ENCODE results near the gene HRH4. TPM values are rescaled to one million over a fixed set of nuclear protein-coding genes. Genes with fewer than 3 reads are reported as not detected.

HRH4 gene
- total RNA-seq, 1 experiment from 2014 or later = not detected

DNA sequence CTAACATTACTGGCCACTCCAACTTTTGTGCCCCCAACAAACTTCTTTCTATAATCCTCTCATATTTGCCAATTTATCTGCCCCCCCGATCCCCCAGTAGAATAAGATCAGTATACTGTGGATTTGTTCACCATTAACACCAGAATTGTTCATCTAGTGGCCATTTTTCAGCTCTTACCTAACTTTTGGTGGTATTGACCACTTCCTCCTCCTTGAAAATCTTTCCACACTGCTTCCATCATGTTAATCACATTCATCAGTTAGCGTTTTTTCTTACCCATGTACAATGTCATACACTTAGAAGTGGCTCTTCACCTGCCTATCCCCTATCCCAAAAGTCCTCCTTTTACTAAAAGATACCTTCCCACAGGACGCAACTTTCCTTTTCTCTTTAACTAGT, 27.8 kb upstream of the HRH4 start:
- H2BK12ac ChIP-seq (ENCODE audit: insufficient read length, low read depth, low read length) = no peak overlapping the region
- H3K4me1 Mint-ChIP-seq = peaks cover 13 to 14% of the 10 kb centered on the region in 2 experiments
- H3K9me3 ChIP-seq (ENCODE audit: control insufficient read depth, low read depth, low read length) = no peaks in the 10 kb centered on the region
- TF ChIP-seq, protein P1, sequence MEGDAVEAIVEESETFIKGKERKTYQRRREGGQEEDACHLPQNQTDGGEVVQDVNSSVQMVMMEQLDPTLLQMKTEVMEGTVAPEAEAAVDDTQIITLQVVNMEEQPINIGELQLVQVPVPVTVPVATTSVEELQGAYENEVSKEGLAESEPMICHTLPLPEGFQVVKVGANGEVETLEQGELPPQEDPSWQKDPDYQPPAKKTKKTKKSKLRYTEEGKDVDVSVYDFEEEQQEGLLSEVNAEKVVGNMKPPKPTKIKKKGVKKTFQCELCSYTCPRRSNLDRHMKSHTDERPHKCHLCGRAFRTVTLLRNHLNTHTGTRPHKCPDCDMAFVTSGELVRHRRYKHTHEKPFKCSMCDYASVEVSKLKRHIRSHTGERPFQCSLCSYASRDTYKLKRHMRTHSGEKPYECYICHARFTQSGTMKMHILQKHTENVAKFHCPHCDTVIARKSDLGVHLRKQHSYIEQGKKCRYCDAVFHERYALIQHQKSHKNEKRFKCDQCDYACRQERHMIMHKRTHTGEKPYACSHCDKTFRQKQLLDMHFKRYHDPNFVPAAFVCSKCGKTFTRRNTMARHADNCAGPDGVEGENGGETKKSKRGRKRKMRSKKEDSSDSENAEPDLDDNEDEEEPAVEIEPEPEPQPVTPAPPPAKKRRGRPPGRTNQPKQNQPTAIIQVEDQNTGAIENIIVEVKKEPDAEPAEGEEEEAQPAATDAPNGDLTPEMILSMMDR (conservative IDR thresholded peaks at IDR 0.05) = no peak
- H3K4me2 ChIP-seq (ENCODE audit: insufficient read depth, insufficient read length, low read length) = no peak overlapping the region
- no peak for DNase-seq
- H3K4ac ChIP-seq (ENCODE audit: low read depth, low read length) = no peak overlapping the region
- no peak overlapping the region for H3K4me3 Mint-ChIP-seq
- H3T11ph ChIP-seq (ENCODE audit: low read length) = no peak overlapping the region
- WGBS (ENCODE audit: extremely low coverage, insufficient read length, low lambda C conversion rate) = no CpG with 5 or more reads among the region's 3 CpGs
- H3K27me3 ChIP-seq (ENCODE audit: insufficient read depth, low read length) = no peaks in the 10 kb centered on the region
- peaks cover 3% of the 10 kb centered on the region; the same call in 1 of the 2 replicates for H3K79me2 ChIP-seq (ENCODE audit: insufficient read depth, low read length)
- H3K23ac ChIP-seq (ENCODE audit: insufficient read length, low read depth, low read length) = no peak overlapping the region
- no peak overlapping the region for H2AK5ac ChIP-seq (ENCODE audit: insufficient read length, low read length)
- H2BK20ac ChIP-seq (ENCODE audit: low read depth, low read length, poor library complexity, severe bottlenecking) = no peak overlapping the region
- H3K4me1 ChIP-seq (ENCODE audit: insufficient read depth, low read length) = no peaks in the 10 kb centered on the region
- H3K27me3 Mint-ChIP-seq (ENCODE audit: low read depth) = no peaks in the 10 kb centered on the region
- no peaks in the 10 kb centered on the region for H3K79me1 ChIP-seq (ENCODE audit: insufficient read depth, low read depth, low read length, poor library complexity, severe bottlenecking)
- H3K56ac ChIP-seq (ENCODE audit: insufficient read length, low read depth, low read length) = no peak overlapping the region
- H3K36me3 Mint-ChIP-seq (ENCODE audit: insufficient read depth in 1 of 3, low read depth in 3 of 3) = peaks cover 18 to 59% (median 47%) of the 10 kb centered on the region in 3 experiments; a peak in 6 of 7 replicates
- H4K8ac ChIP-seq (replicated peaks; ENCODE audit: insufficient read length, low read depth, low read length) = no peak overlapping the region
- no peak overlapping the region for H3K14ac ChIP-seq (ENCODE audit: insufficient read depth, low read length)
- no peak overlapping the region for H3K9ac ChIP-seq (ENCODE audit: extremely low read depth, insufficient read length, low read length)
- H4K20me1 ChIP-seq (ENCODE audit: control insufficient read depth, insufficient read depth, insufficient read length) = no peaks in the 10 kb centered on the region
- no peak overlapping the region for H4K91ac ChIP-seq (ENCODE audit: insufficient read length, low read depth, low read length)
- H2BK5ac ChIP-seq (ENCODE audit: insufficient read length, low read length) = no peak overlapping the region
- no peak overlapping the region for H2BK15ac ChIP-seq (ENCODE audit: low read depth, low read length)
- no peak overlapping the region for H2BK120ac ChIP-seq (ENCODE audit: low read depth, low read length, poor library complexity, severe bottlenecking)
- no peak overlapping the region for H4K5ac ChIP-seq (ENCODE audit: insufficient read length, low read depth, low read length)
- H3K23me2 ChIP-seq (ENCODE audit: insufficient read length, low read depth, low read length, poor library complexity, severe bottlenecking) = no peaks in the 10 kb centered on the region
- H2AFZ ChIP-seq (ENCODE audit: low read length) = no peak overlapping the region
- no peak overlapping the region for H3K27ac ChIP-seq (ENCODE audit: insufficient read length, low read depth, low read length)
- no peak overlapping the region for H3K27ac Mint-ChIP-seq
- no peaks in the 10 kb centered on the region for H3K9me3 Mint-ChIP-seq
- no peak overlapping the region for H3K18ac ChIP-seq (ENCODE audit: insufficient read length, low read depth, low read length)

Data from H9 (cell line).